Natural killer cell treated with Interleukin-12 subunit alpha and Interleukin-12 subunit beta and Interleukin-15 and Interleukin-18, amount 100 ng/mL, for 72 hours (primary cell): Measurements from ENCODE around the gene IRAK2. TPM values are rescaled to one million over a fixed set of nuclear protein-coding genes. Genes with fewer than 3 reads are reported as not detected.
"Not testable (repeated sequence)": the region's sequence is repeated elsewhere in the genome, so short reads cannot be mapped to it uniquely, and the experiment has no call there.

ENCODE experiments used
- ATAC-seq, 2 donors: fragments of 150-1000 bp; cut with Tn5 transposase in 1 of 2; sonication (Bioruptor Pico), chemical (Tn5 transposase) in 1 of 2; 2 replicates each; pipeline ENCODE4 v1.10.0; 2021
- DNase-seq: peaks from one replicate; pipeline ENCODE4 v3.0.0; 2022; ENCODE audit warnings: low spot score
- H3K27ac Mint-ChIP-seq, 2 donors: 1 replicate in 1 of 2; 2 replicates in 1 of 2; pipeline ENCODE4 v1.8.0; 2022; ENCODE audit warnings: mixed read lengths in 2 of 2, mild to moderate bottlenecking in 1 of 2, moderate library complexity in 1 of 2
- H3K27me3 Mint-ChIP-seq, 2 donors: 1 replicate in 1 of 2; 2 replicates in 1 of 2; pipeline ENCODE4 v1.8.0; 2022; ENCODE audit warnings: mixed read lengths in 2 of 2
- H3K36me3 Mint-ChIP-seq: one replicate; pipeline ENCODE4 v1.8.0; 2022; ENCODE audit warnings: mixed read lengths
- H3K4me1 Mint-ChIP-seq, 2 donors: 1 replicate in 1 of 2; 2 replicates in 1 of 2; pipeline ENCODE4 v1.8.0; 2022; ENCODE audit warnings: low read depth in 2 of 2, mixed read lengths in 2 of 2, mild to moderate bottlenecking in 1 of 2
- H3K4me3 Mint-ChIP-seq: one replicate; pipeline ENCODE4 v1.8.0; 2022; ENCODE audit warnings: mixed read lengths
- H3K9me3 Mint-ChIP-seq: 2 replicates; pipeline ENCODE4 v1.8.0; 2022; ENCODE audit warnings: mixed read lengths
- total RNA-seq, 2 donors: library from RNA; stranded (reverse); gene quantifications; one replicate each; pipeline ENCODE4 v1.2.3, GENCODE V29; 2022

Gene IRAK2
- total RNA-seq, 2 donors from 2014 or later: 35.1 to 78.4 TPM

DNA sequence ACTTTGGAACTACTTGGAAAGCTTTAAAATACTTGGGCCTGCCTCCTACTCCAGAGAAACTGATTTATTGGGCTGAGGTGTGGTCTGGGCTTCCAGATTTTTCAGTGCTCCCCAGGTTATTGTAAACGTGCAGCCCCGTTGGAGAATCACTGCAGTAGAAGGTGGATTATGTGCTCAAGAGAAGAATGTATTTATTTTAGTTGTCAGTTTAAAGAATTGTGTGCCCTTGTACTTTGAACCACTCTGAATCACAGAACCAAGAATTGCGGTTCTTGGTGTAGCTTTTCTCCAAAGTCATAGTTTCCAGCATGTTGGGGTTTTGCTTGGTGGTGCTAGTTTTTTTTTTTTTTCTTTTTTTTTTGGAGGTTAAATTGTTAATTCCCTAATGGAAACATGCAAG is 85.1 kb downstream of the IRAK2 start:
- no peak for DNase-seq
- peak overlapping the region; percentile 85 to 90 for H3K27ac Mint-ChIP-seq
- H3K4me1 Mint-ChIP-seq: peaks cover 55 to 59% of the 10 kb centered on the region in 2 donors
- H3K36me3 Mint-ChIP-seq: peaks cover 53% of the 10 kb centered on the region
- peak overlapping the region; percentile 99 for H3K4me3 Mint-ChIP-seq
- H3K27me3 Mint-ChIP-seq: no peaks in the 10 kb centered on the region
- ATAC-seq: no peak
- peaks cover 3% of the 10 kb centered on the region for H3K9me3 Mint-ChIP-seq

GRCh38 chr3:10251006-10251405 is 86.3 kb downstream of the IRAK2 start:
- DNase-seq (no peak), ATAC-seq (no peak)
- peak overlapping the region; percentile 85 to 90 for H3K27ac Mint-ChIP-seq
- no peaks in the 10 kb centered on the region for H3K27me3 Mint-ChIP-seq
- H3K4me3 Mint-ChIP-seq: peak overlapping the region; percentile 99
- peaks cover 42% of the 10 kb centered on the region for H3K36me3 Mint-ChIP-seq
- no peaks in the 10 kb centered on the region for H3K9me3 Mint-ChIP-seq
- peaks cover 62 to 68% of the 10 kb centered on the region in 2 donors for H3K4me1 Mint-ChIP-seq

DNA sequence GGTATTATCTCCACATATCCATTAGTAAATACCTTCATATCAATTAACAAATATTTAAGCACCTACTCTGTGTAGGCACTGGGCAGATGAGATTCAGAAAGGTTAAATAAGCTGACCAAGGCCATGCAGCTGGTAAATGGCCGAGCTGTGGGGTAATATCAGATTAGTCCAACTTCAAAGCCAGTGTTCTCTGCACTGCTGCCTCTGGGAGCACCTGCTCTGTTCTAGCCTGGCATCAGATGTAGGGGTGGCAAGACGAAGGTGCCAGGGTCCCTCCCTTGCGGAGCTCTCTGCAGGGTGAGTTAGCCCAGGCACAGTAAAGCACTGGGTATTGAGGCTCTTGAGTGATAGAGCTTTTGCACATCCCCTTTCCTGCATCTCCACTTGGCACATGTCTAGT is 89.0 kb downstream of the IRAK2 start:
- Mint-ChIP-seq H3K4me1 (peaks cover 57 to 65% of the 10 kb centered on the region in 2 donors), H3K4me3 (peak overlapping the region; percentile 61), H3K9me3 (no peaks in the 10 kb centered on the region), H3K27me3 (no peaks in the 10 kb centered on the region), H3K36me3 (peaks cover 39% of the 10 kb centered on the region), H3K27ac (peak overlapping the region; percentile 52 to 82)
- ATAC-seq (no peak), DNase-seq (no peak)

DNA sequence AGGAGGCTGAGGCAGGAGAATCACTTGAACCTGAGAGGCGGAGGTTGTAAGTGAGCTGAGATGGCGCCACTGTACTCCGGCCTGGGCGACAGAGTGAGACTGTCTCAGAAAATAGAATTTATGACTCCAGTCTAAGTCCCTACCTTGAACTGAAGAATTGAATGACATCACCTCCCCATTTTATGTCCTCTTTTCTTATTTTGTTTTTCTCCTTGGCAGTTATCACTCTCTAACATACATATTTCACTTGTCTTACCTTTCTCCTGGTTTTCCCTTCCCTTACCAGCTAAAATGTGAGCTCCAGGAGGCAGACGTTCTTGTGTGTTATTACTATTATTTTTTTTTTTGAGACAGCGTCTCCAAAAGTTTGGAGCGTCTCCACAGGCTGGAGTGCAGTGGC is 91.1 kb downstream of the IRAK2 start:
- DNase-seq (no peak), ATAC-seq (no peak)
- Mint-ChIP-seq H3K9me3 (no peaks in the 10 kb centered on the region), H3K36me3 (peaks cover 25% of the 10 kb centered on the region), H3K4me3 (no peak overlapping the region), H3K27ac (peak overlapping the region in 1 of 2 donors; percentile 82), H3K27me3 (no peaks in the 10 kb centered on the region), H3K4me1 (peaks cover 57 to 64% of the 10 kb centered on the region in 2 donors)

DNA sequence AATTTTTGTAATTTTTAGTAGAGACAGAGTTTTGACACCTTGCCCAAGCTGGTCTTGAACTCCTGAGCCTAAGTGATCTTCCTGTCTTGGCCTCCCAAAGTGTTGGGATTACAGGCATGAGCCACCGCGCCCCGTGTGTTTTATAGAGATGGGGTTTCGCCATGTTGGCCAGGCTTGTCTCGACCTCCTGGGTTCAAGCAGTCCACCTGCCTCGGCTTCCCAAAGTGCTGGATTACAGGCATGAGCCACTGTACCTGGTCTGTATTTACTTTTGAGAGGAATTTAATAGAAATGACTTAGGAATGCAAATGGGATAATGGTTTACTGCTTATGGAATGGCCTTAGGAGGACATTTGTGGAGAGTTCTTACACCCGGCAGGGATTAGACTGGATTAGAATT is 94.3 kb downstream of the IRAK2 start:
- H3K9me3 Mint-ChIP-seq: no peaks in the 10 kb centered on the region
- ATAC-seq (no peak), DNase-seq (no peak)
- H3K4me1 Mint-ChIP-seq: peaks cover 60 to 66% of the 10 kb centered on the region in 2 donors
- peak overlapping the region in 1 of 2 donors; percentile 11 for H3K27ac Mint-ChIP-seq
- no peak overlapping the region for H3K4me3 Mint-ChIP-seq
- H3K27me3 Mint-ChIP-seq: no peaks in the 10 kb centered on the region
- H3K36me3 Mint-ChIP-seq: peaks cover 33% of the 10 kb centered on the region

DNA sequence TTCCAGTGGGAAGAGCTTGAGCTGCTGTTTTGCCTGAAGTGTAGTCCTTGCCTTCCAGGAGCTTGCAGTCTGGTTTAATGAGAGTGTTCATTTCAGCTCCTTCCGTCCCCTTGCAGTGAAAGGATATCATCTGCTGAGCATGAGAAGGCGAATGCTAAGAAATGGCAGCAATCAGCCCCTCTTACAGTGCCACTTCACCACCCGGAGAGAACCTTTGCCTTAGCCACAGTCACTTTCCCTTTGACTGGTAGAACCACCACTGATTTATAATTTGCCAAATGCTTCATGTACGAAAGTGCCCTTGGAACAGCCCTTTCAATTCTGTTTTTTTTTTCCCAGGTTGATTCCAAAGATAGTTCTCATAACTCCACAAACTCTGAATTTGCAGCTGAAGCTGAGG is 95.1 kb downstream of the IRAK2 start:
- H3K27ac Mint-ChIP-seq: peak overlapping the region in 1 of 2 donors; percentile 77
- no peaks in the 10 kb centered on the region for H3K9me3 Mint-ChIP-seq
- no peak overlapping the region for H3K4me3 Mint-ChIP-seq
- DNase-seq (no peak), ATAC-seq (no peak)
- no peaks in the 10 kb centered on the region for H3K27me3 Mint-ChIP-seq
- H3K4me1 Mint-ChIP-seq: peaks cover 56 to 63% of the 10 kb centered on the region in 2 donors
- H3K36me3 Mint-ChIP-seq: peaks cover 38% of the 10 kb centered on the region

- Mint-ChIP-seq H3K27ac (peak overlapping the region in 1 of 2 donors; percentile 77), H3K36me3 (peaks cover 38% of the 10 kb centered on the region), H3K9me3 (no peaks in the 10 kb centered on the region), H3K27me3 (no peaks in the 10 kb centered on the region), H3K4me3 (no peak overlapping the region), H3K4me1 (peaks cover 52 to 59% of the 10 kb centered on the region in 2 donors)
- ATAC-seq: no peak
- DNase-seq: no peak
Measured at GRCh38 chr3:10260211-10260701, 95.5 kb downstream of the IRAK2 start.

DNA sequence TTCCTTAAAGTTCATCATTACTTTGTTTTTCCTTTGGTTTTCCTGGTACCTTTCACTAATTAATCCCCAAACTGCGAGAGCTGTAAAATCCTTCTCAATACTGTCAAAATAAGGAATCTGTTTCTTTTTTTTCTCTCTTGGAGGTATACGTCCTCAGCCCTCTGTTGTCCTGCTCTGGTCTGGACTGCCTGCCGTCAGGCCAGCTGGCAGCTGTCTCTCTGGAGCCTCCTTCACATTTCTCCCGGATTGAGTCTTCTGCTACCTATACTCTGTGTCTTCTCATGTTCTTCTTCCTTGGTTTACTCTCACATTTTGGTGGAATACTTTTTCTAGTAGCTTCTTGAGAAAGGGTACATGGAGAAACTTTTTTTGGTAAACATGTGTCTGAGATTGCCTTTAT is 97.3 kb downstream of the IRAK2 start:
- Mint-ChIP-seq H3K27ac (peak overlapping the region; percentile 0 to 61), H3K27me3 (no peaks in the 10 kb centered on the region), H3K4me1 (peaks cover 50 to 55% of the 10 kb centered on the region in 2 donors), H3K36me3 (peaks cover 42% of the 10 kb centered on the region), H3K4me3 (no peak overlapping the region), H3K9me3 (no peaks in the 10 kb centered on the region)
- DNase-seq (no peak), ATAC-seq (no peak)

DNA sequence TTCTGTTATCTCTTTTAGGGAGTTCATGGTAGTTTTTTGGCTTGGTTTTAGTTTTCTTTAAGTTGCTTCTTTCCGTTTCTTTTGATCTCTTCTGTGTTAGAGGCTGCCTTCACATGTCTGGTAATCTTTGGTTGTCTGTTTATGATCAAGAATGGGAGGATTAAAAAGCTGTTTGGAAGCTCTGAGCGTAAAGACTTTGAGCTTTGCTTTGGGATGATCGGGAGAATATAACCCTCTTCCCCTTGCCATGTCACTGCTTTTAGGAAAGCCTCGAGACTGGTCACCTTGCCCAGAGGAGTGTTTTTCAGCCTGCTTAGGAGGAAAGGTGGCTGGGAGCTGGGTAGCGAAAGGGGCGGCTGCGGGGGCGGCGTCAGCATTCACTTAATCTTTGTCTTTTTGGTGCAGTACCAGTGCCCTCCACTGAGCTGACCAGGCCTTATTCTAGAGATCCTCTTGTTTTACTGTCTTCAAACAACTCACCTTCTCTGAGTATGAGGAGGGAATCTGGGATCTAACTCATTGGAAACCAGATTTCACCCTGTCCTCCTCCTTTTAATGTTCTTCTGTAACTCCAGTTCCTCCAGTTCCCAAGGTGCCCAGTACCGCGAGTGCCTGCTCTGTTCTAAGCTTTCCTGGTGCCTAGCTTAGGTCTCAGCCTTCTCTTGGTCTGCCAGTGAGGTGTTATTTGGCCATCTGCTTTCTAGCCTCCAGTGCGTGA is 99.1 kb downstream of the IRAK2 start:
- H3K4me1 Mint-ChIP-seq: peaks cover 64 to 66% of the 10 kb centered on the region in 2 donors
- peaks cover 51% of the 10 kb centered on the region for H3K36me3 Mint-ChIP-seq
- DNase-seq (no peak), ATAC-seq (peak; percentile 72 to 73)
- peak overlapping the region; percentile 48 to 78 for H3K27ac Mint-ChIP-seq
- H3K27me3 Mint-ChIP-seq: no peaks in the 10 kb centered on the region
- H3K4me3 Mint-ChIP-seq: peak overlapping the region; percentile 38
- H3K9me3 Mint-ChIP-seq: no peaks in the 10 kb centered on the region

DNA sequence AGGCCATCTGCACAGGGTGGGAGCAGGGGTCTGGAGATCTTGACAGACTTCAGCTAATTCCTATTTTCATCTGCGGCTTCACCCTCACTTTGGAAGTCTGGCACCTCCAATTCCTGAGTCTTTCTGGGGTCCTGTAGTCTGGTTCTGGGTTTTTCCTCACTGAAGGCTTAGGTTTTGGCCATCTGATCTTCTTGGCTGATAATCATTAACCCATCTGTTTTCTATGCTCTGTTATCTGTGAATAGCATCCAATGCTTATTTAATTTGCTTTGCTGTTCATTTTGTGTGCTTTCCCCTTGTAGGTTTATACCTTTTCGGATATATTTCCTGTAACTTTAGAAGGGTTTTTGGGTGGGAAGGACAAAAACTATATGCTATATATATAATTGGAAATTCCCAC is 101.1 kb downstream of the IRAK2 start:
- Mint-ChIP-seq H3K4me1 (peaks cover 51 to 54% of the 10 kb centered on the region in 2 donors), H3K4me3 (peak overlapping the region; percentile 2), H3K27me3 (no peaks in the 10 kb centered on the region), H3K36me3 (peaks cover 45% of the 10 kb centered on the region), H3K9me3 (no peaks in the 10 kb centered on the region), H3K27ac (peak overlapping the region; percentile 5 to 76)
- ATAC-seq: no peak
- no peak for DNase-seq

DNA sequence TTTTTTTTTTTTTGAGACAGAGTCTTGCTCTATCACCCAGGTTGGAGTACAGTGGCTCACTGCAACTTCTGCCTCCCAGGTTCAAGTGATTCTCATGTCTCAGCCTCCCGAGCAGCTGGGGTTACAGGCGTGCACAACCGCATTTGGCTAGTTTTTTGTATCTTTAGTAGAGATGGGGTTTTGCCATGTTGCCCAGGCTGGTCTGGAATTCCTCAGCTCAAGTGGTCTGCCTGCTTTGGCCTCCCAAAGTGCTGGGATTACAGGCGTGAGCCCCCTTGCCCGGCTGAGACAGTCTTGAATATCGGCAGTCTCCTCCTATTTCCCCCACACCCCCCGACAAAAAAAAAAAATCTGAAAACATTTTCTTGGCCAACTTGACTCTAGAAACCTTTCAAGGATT is 102.2 kb downstream of the IRAK2 start:
- H3K27ac Mint-ChIP-seq: peak overlapping the region; percentile 34 to 60
- H3K4me3 Mint-ChIP-seq: peak overlapping the region; percentile 47
- not testable (repeated sequence) for DNase-seq, H3K27me3 Mint-ChIP-seq, H3K9me3 Mint-ChIP-seq, ATAC-seq
- peaks cover 38% of the 10 kb centered on the region for H3K36me3 Mint-ChIP-seq
- peaks cover 42 to 46% of the 10 kb centered on the region in 2 donors for H3K4me1 Mint-ChIP-seq

- DNase-seq (no peak), ATAC-seq (no peak)
- peak overlapping the region in 1 of 2 donors; percentile 60 for H3K27ac Mint-ChIP-seq
- H3K4me3 Mint-ChIP-seq: no peak overlapping the region
- H3K27me3 Mint-ChIP-seq: no peaks in the 10 kb centered on the region
- no peaks in the 10 kb centered on the region for H3K9me3 Mint-ChIP-seq
- peaks cover 39 to 45% of the 10 kb centered on the region in 2 donors for H3K4me1 Mint-ChIP-seq
- peaks cover 37% of the 10 kb centered on the region for H3K36me3 Mint-ChIP-seq
Measured at GRCh38 chr3:10268116-10268515, 103.4 kb downstream of the IRAK2 start.

DNA sequence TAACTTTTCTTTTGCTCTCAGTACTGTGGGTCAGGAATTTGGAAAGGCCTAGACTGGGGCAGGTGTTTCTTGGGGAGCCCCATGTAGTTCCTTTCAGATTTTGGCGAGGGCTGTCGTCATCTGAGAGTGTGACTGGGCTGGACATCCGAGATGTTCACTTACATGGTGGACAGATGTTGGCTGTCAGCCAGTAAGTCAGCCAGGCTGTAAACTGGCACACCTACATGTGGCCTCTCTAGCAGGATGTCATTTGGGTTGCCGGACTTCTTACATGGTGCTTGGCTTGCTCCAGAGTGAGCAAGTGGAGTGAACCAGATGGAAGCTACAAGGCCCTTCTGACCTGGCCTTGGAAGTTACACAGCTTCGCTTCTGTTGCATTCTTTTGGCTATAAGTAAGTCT is 104.2 kb downstream of the IRAK2 start:
- H3K4me1 Mint-ChIP-seq: peaks cover 38 to 43% of the 10 kb centered on the region in 2 donors
- no peak for ATAC-seq
- H3K27me3 Mint-ChIP-seq: no peaks in the 10 kb centered on the region
- H3K4me3 Mint-ChIP-seq: no peak overlapping the region
- peak overlapping the region in 1 of 2 donors; percentile 60 for H3K27ac Mint-ChIP-seq
- no peak for DNase-seq
- no peaks in the 10 kb centered on the region for H3K9me3 Mint-ChIP-seq
- peaks cover 31% of the 10 kb centered on the region for H3K36me3 Mint-ChIP-seq

DNA sequence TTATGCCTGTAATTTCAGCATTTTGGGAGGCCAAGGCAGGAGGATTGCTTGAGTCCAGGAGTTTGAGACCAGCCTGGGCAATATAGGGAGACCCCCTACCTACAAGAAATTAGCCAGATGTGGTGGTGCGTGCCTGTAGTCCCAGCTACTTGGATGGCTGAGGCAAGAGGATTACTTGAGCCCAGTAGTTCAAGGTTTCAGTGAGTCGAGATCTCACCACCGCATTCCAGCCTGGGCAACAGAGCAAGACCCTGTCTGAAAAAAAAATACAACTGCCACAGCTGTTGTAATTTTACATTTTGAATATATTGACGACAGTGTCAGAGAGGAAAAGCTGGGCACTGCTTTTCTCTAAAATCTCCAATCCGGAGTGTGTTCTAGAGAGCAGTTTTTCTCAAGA is 104.7 kb downstream of the IRAK2 start:
- no peak for ATAC-seq
- H3K4me3 Mint-ChIP-seq: no peak overlapping the region
- peak overlapping the region in 1 of 2 donors; percentile 60 for H3K27ac Mint-ChIP-seq
- H3K36me3 Mint-ChIP-seq: peaks cover 26% of the 10 kb centered on the region
- H3K27me3 Mint-ChIP-seq: no peaks in the 10 kb centered on the region
- DNase-seq: no peak
- H3K9me3 Mint-ChIP-seq: no peaks in the 10 kb centered on the region
- H3K4me1 Mint-ChIP-seq: peaks cover 38 to 44% of the 10 kb centered on the region in 2 donors
